ENCODE measurements around the gene MYT1.
"Not testable (repeated sequence)": the region's sequence is repeated elsewhere in the genome, so short reads cannot be mapped to it uniquely, and the experiment has no call there.

Gene MYT1

DNA sequence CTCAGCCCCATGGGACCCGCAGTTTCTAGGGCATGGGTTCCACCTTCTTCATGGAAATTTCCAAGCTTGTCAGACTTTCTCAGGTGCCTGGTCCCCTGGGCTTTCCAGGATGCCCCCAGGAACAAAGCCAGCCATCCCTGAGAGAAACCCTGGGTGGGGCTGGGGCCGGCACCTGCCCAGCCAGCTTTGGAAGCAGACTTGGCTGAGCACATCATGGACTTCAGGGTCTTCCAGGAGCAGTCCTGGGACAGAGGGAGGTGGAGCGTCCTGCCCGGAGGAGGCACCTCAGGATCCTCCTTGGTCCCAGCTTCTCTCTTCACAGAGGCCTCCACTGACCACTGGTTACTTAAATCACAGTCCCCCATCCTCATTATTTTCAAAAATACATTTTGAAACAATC lies 13.5 kb downstream of the MYT1 start:
- H3K4me3 ChIP-seq (replicated peaks; ENCODE audit: insufficient read depth, low read length), result no peak overlapping the region
- TF ChIP-seq GABPA (IDR thresholded peaks at IDR 0.05; ENCODE audit: low read depth) (no peak), SPI1 (IDR thresholded peaks at IDR 0.05; ENCODE audit: borderline replicate concordance, low read depth) (no peak), REST (IDR thresholded peaks at IDR 0.05; ENCODE audit: insufficient replicate concordance, low read depth) (no peak), POLR2AphosphoS5 (IDR thresholded peaks at IDR 0.05; ENCODE audit: low read depth) (no peak), CTCF (IDR thresholded peaks at IDR 0.05; ENCODE audit: insufficient read depth, low read length) (no peak)
- DNase-seq (ENCODE audit: low read depth in 1 of 2, low spot score in 1 of 2), result no peak
- no peaks in the 10 kb centered on the region for H3K27me3 ChIP-seq (ENCODE audit: insufficient read depth, poor library complexity, severe bottlenecking)
- no peak overlapping the region for H3K27ac ChIP-seq (replicated peaks)

- H3K27me3 ChIP-seq (ENCODE audit: insufficient read depth, poor library complexity, severe bottlenecking); H3K27ac ChIP-seq (replicated peaks); H3K4me3 ChIP-seq (replicated peaks; ENCODE audit: insufficient read depth, low read length); DNase-seq (ENCODE audit: low read depth in 1 of 2, low spot score in 1 of 2): not testable (repeated sequence)
Measured at GRCh38 chr20:64178925-64179324, 14.7 kb downstream of the MYT1 start.

GRCh38 chr20:64179805-64180204 lies 15.6 kb downstream of the MYT1 start:
- TF ChIP-seq CTCF (IDR thresholded peaks at IDR 0.05; ENCODE audit: insufficient read depth, low read length), result no peak
- no peak for TF ChIP-seq REST (IDR thresholded peaks at IDR 0.05; ENCODE audit: insufficient replicate concordance, low read depth)
- no peak for TF ChIP-seq POLR2AphosphoS5 (IDR thresholded peaks at IDR 0.05; ENCODE audit: low read depth)
- no peak for TF ChIP-seq GABPA (IDR thresholded peaks at IDR 0.05; ENCODE audit: low read depth)
- no peak for TF ChIP-seq SPI1 (IDR thresholded peaks at IDR 0.05; ENCODE audit: borderline replicate concordance, low read depth)
- Histone ChIP-seq H3K27ac (replicated peaks) (no peak overlapping the region), H3K4me3 (replicated peaks; ENCODE audit: insufficient read depth, low read length) (no peak overlapping the region), H3K27me3 (ENCODE audit: insufficient read depth, poor library complexity, severe bottlenecking) (no peaks in the 10 kb centered on the region)
- no peak for DNase-seq (ENCODE audit: low read depth in 1 of 2, low spot score in 1 of 2)

DNA sequence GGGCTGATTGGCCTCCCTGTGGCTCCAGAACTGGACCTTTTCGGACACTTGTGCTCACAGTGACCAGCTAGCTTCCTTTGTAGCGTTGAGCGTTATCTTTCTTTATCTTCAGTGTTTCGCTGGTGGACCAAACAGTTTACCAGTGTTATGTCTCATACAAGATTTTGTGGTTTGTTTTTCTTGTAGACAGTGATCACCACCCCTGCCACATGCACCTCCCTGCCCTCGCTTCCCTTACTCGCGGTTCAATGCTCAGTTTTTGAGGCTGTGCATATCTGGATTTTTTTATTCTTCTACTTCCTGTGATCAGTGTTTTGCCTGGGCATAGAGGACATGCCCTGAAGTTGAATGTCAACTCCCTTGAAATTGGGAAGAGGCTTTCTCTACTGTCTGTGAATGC lies 16.4 kb downstream of the MYT1 start:
- no peaks in the 10 kb centered on the region for H3K27me3 ChIP-seq (ENCODE audit: insufficient read depth, poor library complexity, severe bottlenecking)
- no peak for DNase-seq (ENCODE audit: low read depth in 1 of 2, low spot score in 1 of 2)
- no peak for TF ChIP-seq POLR2AphosphoS5 (IDR thresholded peaks at IDR 0.05; ENCODE audit: low read depth)
- no peak for TF ChIP-seq GABPA (IDR thresholded peaks at IDR 0.05; ENCODE audit: low read depth)
- no peak for TF ChIP-seq REST (IDR thresholded peaks at IDR 0.05; ENCODE audit: insufficient replicate concordance, low read depth)
- TF ChIP-seq SPI1 (IDR thresholded peaks at IDR 0.05; ENCODE audit: borderline replicate concordance, low read depth), result no peak
- no peak for TF ChIP-seq CTCF (IDR thresholded peaks at IDR 0.05; ENCODE audit: insufficient read depth, low read length)
- H3K4me3 ChIP-seq (replicated peaks; ENCODE audit: insufficient read depth, low read length), result no peak overlapping the region
- no peak overlapping the region for H3K27ac ChIP-seq (replicated peaks)
